Activated T-cell treated with anti-CD3 and anti-CD28 coated beads for 1 hour (primary cell): ENCODE measurements around the gene CCHCR1.
"Not testable (repeated sequence)": the region's sequence is repeated elsewhere in the genome, so short reads cannot be mapped to it uniquely, and the experiment has no call there.

Experiments
- DNase-seq: peaks from one replicate; pipeline ENCODE4 v3.0.0-alpha.2; 2020; ENCODE audit warnings: low read depth

Gene CCHCR1, protein sequence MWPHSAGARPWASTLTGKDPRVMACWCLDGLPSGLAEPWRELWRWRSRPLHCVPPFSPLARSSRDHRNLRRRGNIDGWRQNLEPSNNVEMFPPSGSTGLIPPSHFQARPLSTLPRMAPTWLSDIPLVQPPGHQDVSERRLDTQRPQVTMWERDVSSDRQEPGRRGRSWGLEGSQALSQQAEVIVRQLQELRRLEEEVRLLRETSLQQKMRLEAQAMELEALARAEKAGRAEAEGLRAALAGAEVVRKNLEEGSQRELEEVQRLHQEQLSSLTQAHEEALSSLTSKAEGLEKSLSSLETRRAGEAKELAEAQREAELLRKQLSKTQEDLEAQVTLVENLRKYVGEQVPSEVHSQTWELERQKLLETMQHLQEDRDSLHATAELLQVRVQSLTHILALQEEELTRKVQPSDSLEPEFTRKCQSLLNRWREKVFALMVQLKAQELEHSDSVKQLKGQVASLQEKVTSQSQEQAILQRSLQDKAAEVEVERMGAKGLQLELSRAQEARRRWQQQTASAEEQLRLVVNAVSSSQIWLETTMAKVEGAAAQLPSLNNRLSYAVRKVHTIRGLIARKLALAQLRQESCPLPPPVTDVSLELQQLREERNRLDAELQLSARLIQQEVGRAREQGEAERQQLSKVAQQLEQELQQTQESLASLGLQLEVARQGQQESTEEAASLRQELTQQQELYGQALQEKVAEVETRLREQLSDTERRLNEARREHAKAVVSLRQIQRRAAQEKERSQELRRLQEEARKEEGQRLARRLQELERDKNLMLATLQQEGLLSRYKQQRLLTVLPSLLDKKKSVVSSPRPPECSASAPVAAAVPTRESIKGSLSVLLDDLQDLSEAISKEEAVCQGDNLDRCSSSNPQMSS

DNA sequence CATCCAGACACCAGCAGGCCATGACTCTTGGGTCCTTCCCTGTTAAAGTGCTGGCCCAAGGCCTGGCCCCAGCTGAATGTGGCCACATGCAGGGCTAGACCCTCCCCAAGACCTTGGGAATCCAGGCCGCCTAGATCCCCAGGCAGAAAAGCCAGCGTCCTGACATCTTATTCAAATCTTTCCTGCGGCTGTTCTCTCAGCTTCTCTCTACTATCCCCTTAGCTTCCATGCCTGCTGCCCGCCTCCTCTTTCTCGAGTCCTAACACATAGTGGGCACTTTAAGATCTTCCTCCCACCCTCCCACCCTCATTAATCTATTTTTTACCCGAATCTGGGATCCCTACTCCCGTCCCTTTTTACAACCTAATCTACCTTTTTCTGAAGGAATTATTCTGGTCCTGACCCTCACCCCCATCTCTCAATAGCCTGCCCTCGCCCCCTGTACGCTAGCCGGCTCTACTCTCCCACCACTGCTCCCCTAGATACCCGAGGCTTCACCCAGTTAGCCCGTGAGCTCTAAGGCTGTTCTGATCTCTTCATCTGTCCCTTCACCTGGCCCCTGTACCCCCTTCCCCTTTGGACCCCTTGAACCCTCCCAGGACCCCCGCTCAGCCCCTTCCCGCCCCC is at the start of gene CCHCR1:
Gene CCHCR1 (minus strand): TSS at position 290 of the 627 bp plus-strand sequence. CDS start 202 bp downstream, at position 88.
- DNase-seq = no peak

- no peak for DNase-seq
Observed at GRCh38 chr6:31205638-31206037, 48.0 kb upstream of the CCHCR1 start.

- no peak for DNase-seq
Observed at GRCh38 chr6:31204751-31205145, 47.1 kb upstream of the CCHCR1 start.

DNA sequence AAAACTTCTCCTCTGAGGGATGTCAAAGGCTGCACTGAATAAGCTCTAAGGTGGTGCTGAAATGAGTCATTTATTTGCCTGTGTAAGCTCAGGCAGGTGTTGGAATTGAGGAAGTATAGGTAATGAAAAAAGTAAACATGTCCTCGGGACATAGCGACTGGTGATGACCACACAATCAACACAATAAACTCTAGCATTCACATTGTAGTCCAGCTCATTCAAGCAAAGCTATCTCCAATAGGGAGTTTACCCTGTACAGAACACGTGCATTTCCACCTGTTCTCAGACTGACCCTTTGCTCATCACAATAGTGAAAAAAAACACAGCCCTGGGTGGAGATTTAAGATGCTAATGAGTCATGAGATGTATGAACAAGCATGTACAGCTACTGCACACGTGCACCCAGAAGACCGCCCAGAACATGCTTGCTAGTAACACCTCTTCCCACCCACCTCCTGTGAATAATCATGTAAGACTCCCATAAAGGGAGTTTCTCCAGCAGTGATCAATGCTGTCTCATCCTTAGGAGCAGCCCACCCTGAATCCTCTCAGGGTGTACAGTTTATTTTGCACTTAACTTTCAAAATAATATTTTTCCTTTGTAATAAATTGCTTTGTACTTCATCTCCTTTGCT is 45.9 kb upstream of the CCHCR1 start:
- no peak for DNase-seq

- DNase-seq = no peak
Observed at GRCh38 chr6:31202259-31203166, 44.9 kb upstream of the CCHCR1 start.

- DNase-seq = not testable (repeated sequence)
Observed at GRCh38 chr6:31199105-31199452, 41.5 kb upstream of the CCHCR1 start.

DNA sequence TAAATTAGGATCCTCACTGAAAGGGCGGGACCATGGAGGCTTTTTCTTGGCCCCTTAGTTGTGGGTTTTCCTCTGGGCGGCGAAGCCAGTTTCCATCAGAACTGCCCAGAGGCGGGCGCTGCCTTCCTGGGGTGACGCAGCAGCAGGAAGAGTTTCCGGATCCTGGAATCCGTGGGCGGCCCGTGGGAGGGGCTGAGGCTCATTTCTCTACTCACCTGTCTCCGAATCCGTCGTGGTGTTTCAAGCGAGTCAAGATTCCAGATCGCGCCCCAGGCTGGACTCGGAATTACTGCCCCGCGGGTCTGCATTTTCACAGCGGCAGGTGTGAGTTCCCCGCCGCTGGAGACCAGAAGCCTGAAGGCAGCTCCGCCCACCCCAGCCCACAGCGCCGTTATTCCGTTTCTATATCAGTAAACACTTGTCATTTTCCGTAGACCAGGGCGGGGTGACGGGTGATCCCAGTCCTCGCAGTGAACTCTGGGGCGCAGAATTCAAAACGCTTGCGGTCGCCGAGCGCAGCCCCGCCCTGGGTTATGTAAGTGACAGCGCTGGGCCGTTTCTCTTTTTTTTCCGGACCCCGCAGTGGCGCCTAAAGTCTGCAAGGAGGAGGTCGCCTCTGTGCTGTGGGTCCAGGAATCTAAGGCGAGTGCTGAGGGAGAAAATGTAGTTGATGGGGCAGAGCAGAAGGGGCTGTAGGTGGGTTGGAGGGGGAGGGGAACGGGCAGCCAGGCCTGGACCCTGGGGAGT is 40.1 kb upstream of the CCHCR1 start:
- DNase-seq = peak; percentile 87

- not testable (repeated sequence) for DNase-seq
Observed at GRCh38 chr6:31196251-31197022, 38.8 kb upstream of the CCHCR1 start.

DNA sequence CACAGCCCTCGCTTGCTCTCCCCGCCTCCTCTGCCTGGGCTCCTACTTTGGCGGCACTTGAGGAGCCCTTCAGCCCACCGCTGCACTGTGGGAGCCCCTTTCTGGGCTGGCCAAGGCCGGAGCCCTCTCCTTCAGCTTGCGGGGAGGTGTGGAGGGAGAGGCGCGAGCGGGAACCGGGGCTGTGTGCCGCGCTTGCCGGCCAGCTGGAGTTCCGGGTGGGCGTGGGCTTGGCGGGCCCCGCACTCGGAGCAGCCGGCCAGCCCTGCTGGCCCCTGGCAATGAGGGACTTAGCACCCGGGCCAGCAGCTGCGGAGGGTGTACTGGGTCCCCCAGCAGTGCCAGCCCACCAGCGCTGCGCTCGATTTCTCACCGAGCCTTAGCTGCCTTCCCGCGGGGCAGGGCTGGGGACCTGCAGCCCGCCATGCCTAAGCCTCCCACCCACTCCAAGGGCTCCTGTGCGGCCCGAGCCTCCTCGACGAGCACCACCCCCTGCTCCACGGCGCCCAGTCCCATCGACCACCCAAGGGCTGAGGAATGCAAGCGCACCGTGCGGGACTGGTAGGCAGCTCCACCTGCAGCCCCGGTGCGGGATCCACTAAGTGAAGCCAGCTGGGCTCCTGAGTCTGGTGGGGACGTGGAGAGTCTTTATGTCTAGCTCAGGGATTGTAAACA is 37.8 kb upstream of the CCHCR1 start:
- not testable (repeated sequence) for DNase-seq

GRCh38 chr6:31194061-31194834 is 36.6 kb upstream of the CCHCR1 start:
- no peak for DNase-seq

- no peak for DNase-seq
Observed at GRCh38 chr6:31193206-31193605, 35.6 kb upstream of the CCHCR1 start.

DNA sequence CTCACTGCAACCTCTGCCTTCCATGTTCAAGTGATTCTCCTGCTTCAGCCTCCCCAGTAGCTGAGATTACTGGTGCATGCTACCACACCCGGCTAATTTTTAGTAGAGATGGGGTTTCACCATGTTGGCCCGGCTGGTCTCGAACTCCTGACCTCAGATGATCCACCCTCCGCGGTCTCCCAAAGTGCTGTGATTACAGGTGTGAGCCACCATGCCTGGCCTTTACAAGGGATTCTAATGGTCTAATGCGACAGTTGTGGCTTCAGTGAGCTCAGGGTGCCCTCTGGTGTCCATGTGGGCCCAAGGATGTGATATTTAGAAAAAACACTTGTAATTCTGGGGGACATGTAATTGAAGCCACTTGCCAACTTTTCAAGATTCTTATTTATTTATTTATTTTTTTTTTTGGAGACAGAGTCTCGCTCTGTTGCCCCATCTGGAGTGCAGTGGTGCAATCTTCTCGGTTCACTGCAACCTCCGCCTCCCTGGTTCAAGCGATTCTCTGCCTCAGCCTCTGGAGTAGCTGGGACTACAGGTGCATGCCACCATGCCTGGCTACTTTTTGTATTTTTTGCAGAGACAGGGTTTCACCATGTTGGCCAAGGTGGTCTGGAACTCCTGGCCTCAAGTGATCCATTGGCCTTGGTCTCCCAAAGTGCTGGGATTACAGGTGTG is 35.0 kb upstream of the CCHCR1 start:
- not testable (repeated sequence) for DNase-seq

DNA sequence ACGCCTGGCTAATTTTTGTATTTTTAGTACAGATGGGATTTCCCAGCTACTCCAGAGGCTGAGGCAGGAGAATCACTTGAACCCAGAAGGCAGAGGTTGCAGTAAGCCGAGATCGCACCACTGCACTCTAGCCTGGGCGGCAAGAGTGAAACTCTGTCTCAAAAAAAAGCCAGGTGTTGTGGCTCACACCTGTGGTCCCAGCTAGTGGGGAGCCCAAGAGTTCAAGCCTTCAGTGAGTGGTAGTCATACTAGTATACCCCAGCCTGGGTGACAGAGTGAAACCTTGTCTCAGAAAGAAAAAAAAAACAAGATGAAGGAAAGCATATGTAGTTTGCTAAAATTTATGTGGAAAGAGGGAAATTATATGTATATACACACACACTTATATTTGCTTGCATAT is 32.9 kb upstream of the CCHCR1 start:
- no peak for DNase-seq

- not testable (repeated sequence) for DNase-seq
Observed at GRCh38 chr6:31189223-31189622, 31.6 kb upstream of the CCHCR1 start.

DNA sequence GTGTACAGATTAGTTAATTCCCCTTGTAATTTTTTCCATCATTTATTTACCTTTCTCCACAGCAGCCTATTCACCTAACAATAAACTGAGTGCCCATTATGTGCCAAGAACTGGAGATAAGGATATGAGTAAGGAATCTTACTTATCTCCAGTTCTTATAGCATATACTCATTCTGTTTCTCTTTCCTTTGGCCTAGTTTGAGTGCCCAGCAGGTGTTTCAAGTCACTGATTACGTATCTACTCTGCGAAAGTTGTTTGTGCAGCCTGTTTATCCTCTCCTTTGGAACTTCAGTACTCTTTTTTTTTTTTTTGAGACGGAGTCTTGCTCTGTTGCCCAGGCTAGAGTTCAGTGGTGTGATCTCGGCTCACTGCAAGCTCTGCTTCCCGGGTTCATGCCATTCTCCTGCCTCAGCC is 30.2 kb upstream of the CCHCR1 start:
- DNase-seq = no peak

DNA sequence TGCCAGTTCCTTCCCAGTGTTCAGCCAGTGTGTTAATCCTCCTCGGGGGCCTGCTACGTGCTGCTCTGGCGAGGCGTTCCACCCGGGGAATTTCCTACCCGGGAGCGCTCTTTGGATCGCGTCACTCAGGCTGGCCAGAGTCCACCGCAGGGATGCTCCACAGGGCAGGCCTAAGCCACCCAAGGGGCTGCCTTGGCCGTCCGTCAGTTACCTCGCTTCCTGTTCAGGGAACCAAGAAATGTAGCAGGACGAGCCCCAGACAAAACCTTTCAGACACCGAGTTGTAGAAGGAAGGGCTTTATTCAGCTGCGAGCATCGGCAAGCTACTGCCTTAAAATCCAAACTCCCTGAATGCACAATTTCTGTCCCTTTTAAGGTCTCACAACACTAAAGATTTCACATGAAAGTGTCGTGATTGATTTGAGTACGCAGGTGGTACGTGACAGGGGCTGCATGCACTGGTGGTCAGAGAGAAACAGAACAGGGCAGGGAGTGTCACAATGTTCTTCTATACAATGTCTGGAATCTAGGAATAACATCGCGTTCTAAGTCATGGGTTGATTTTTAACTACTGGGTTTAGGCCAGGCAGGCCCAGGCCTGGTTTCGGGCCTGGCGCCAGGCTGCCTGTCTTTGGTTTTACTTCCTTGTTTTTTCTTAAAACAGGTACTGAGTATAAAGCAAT is 28.6 kb upstream of the CCHCR1 start:
- no peak for DNase-seq

DNA sequence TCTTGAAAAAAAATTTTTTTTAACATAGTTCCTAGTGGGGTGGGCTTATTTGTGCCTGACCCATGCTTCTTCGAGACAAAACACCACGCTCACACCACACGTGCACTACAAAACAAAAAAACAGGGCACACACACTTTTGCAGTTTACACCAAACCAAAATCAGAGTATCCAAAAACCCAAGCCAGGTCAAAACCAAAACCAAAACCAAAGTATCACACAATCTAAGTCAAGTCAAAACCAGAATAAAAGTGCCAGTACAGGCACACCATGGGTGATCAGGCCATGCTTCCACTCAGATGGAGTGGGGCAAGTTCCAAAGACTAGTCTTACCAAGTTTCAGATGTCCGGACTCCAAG is 28.1 kb upstream of the CCHCR1 start:
- not testable (repeated sequence) for DNase-seq
